ENCODE results near the gene NELL2. TPM values are rescaled to one million over a fixed set of nuclear protein-coding genes. Genes with fewer than 3 reads are reported as not detected.

Gene NELL2
- total and polyA plus RNA-seq, 8 donors, result 0.50 to 133 (median 3.1) TPM

DNA sequence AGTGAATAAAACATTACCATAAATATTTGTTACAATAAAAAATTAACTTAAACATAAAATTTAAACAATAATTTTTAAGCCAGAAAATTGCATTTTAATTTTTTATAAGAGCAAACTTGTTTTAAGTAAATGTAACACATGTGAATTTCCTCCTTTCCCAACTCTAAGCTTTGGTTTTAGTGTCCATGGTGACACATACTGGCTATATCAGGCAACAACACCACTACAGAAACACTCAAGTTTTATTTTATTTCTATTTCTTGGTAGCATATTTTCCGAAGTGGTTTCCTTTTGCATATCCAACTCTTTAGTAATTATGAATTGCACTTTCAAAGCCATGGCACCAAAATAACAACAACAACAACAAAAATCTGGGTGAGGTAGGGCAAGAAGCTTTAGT is 2.2 kb downstream of the NELL2 start:
- Histone ChIP-seq H3K9me3 (peaks cover 0 to 11% (median 0%) of the 10 kb centered on the region in 4 donors), H3K27me3 (peaks cover 4 to 59% (median 39%) of the 10 kb centered on the region in 3 donors), H3K4me1 (peaks cover 9 to 27% (median 24%) of the 10 kb centered on the region in 4 donors), H3K36me3 (no peaks in the 10 kb centered on the region), H3K27ac (no peak overlapping the region), H3K4me3 (no peak overlapping the region)
- intact Hi-C loops (cut with DNase I; ENCODE audit: low total_unique reads), result no loop called here
- peak in 1 of 2 donors; percentile 55 for DNase-seq
- TF ChIP-seq POLR2A (IDR thresholded peaks at IDR 0.05), result no peak
- TF ChIP-seq, protein P1, sequence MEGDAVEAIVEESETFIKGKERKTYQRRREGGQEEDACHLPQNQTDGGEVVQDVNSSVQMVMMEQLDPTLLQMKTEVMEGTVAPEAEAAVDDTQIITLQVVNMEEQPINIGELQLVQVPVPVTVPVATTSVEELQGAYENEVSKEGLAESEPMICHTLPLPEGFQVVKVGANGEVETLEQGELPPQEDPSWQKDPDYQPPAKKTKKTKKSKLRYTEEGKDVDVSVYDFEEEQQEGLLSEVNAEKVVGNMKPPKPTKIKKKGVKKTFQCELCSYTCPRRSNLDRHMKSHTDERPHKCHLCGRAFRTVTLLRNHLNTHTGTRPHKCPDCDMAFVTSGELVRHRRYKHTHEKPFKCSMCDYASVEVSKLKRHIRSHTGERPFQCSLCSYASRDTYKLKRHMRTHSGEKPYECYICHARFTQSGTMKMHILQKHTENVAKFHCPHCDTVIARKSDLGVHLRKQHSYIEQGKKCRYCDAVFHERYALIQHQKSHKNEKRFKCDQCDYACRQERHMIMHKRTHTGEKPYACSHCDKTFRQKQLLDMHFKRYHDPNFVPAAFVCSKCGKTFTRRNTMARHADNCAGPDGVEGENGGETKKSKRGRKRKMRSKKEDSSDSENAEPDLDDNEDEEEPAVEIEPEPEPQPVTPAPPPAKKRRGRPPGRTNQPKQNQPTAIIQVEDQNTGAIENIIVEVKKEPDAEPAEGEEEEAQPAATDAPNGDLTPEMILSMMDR (IDR thresholded peaks at IDR 0.05), result no peak
- TF ChIP-seq EP300 (IDR thresholded peaks at IDR 0.05), result no peak
- no peak for TF ChIP-seq POLR2AphosphoS5 (IDR thresholded peaks at IDR 0.05)
- WGBS, 5 donors, result 28 to 59% (median 39%) methylated on average over 1 of the region's 1 CpG

DNA sequence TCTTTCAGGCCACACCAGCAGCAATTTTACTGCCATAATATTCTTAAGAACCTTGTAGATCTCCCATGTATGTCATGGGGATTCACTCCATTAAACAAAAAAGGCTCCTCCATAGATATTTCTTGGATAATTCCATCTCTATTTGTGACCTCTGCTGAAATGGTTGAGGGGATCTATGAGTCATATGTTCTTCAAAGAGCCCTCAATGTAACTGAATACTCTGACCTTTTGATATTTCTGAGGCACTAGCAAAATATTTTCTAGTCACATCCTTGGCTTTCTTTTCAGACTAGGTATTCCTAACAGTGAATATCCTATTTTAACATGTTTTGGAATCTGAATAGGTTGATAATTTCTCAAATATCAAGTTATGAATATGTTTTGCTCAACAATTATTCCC is 6.6 kb downstream of the NELL2 start:
- intact Hi-C loops (cut with DNase I; ENCODE audit: low total_unique reads), result no loop called here
- Histone ChIP-seq H3K4me3 (no peak overlapping the region), H3K27me3 (peaks cover 0 to 27% (median 11%) of the 10 kb centered on the region in 3 donors), H3K9me3 (peaks cover 0 to 11% (median under 1%) of the 10 kb centered on the region in 4 donors), H3K4me1 (peaks cover 0 to under 1% (median 0%) of the 10 kb centered on the region in 4 donors), H3K36me3 (no peaks in the 10 kb centered on the region), H3K27ac (no peak overlapping the region)
- no peak for DNase-seq
- TF ChIP-seq POLR2AphosphoS5 (IDR thresholded peaks at IDR 0.05) (no peak), EP300 (IDR thresholded peaks at IDR 0.05) (no peak), POLR2A (IDR thresholded peaks at IDR 0.05) (no peak)
- TF ChIP-seq, protein P1 (IDR thresholded peaks at IDR 0.05), result no peak

DNA sequence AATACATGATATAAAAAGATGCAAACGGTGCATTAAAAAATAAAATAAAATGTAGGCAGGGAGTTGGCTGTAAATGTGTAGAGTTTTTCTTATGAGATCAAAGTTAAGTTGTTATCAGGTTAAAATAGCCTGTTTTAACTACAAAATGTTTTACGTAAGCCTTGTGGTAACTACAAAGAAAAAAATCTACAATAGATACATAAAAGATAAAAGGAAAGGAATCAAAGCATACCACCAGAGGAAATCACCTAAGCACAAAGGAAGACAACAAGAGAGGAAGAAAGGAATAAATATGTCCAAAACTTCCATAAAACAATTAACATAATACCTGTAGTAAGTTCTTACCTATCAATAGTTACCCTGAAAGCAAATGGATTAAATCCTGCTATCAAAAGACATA is 12.2 kb downstream of the NELL2 start:
- Histone ChIP-seq H3K9me3 (peaks cover 0 to 16% (median 8%) of the 10 kb centered on the region in 4 donors), H3K4me1 (no peaks in the 10 kb centered on the region), H3K36me3 (no peaks in the 10 kb centered on the region), H3K4me3 (no peak overlapping the region), H3K27ac (no peak overlapping the region), H3K27me3 (no peaks in the 10 kb centered on the region)
- DNase-seq, result no peak
- WGBS, 5 donors, result 0 to 43% (median 29%) methylated on average over 2 of the region's 2 CpGs
- TF ChIP-seq EP300 (IDR thresholded peaks at IDR 0.05) (no peak), POLR2AphosphoS5 (IDR thresholded peaks at IDR 0.05) (no peak), POLR2A (IDR thresholded peaks at IDR 0.05) (no peak)
- TF ChIP-seq, protein P1 (IDR thresholded peaks at IDR 0.05), result no peak
- intact Hi-C loops (cut with DNase I; ENCODE audit: low total_unique reads), result no loop called here

DNA sequence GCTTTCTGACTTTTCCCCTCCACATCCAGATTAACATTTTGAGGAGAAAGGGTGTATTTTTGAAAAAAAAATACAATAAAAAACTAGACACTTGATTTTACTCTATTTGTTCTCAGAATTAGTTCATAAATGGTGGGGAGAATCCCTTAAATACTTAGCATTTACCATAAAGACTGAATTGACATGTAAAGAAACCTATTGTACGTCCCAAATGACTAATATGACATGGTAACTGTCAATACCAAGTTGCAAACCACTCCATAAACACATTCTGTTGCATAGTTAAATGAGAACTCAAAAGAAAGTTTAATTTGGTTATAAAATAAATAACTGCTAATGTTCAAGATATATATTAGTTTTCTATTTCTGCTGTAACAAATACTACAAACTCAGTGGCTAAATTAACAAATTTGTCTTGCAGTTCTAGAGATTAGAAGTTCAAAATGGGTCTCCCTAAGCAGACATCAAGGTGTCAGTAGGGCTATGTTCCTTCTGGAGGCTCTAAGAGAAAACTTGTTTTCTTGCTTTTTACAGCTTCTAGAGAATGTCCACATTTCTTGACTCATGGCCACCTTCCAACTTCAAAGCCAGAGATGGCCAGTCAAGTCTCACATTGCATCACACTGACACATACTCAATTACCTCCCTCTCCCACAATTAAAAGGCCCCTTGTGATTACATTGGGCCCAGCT is 16.0 kb downstream of the NELL2 start:
- WGBS, 5 donors, result 70 to 80% (median 77%) methylated on average over 1 of the region's 1 CpG
- TF ChIP-seq POLR2AphosphoS5 (IDR thresholded peaks at IDR 0.05) (no peak), EP300 (IDR thresholded peaks at IDR 0.05) (no peak), POLR2A (IDR thresholded peaks at IDR 0.05) (no peak)
- TF ChIP-seq, protein P1 (IDR thresholded peaks at IDR 0.05), result no peak
- intact Hi-C loops (cut with DNase I; ENCODE audit: low total_unique reads), result no loop called here

More for the DNA sequence above, 16.0 kb downstream of the NELL2 start:
- Histone ChIP-seq H3K9me3 (peaks cover 0 to 16% (median 8%) of the 10 kb centered on the region in 4 donors), H3K4me1 (no peaks in the 10 kb centered on the region), H3K36me3 (no peaks in the 10 kb centered on the region), H3K27ac (no peak overlapping the region), H3K4me3 (no peak overlapping the region), H3K27me3 (no peaks in the 10 kb centered on the region)
- DNase-seq, result no peak

Measured in stomach (tissue), 9 donors.